ENCODE measurements around the gene TM2D3.

DNA sequence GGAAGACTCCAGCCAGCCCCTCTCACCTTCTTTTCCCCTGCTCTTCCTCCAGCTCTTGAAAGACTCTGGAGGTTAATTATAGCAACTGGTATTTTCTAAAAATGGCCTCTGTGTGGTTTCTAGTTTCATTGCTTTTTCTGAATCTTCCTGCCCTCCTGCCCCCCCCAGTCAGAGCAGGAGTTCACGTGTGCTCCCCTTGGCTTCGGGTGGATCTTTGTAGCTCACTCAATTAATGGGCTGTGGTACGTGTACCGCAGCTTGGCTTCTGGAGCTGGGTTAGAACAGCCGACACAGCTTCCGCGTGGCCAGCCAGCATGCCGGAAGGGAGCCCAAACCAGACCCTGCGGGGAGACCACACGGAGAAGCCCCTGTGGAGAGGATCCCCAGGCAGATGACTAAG is 31.5 kb downstream of the TM2D3 start:
- TF ChIP-seq POLR2A (IDR thresholded peaks at IDR 0.05; ENCODE audit: low read length) (no peak), GATA1 (IDR thresholded peaks at IDR 0.05; ENCODE audit: low read depth, low read length) (no peak)

All from erythroblast (primary cell).